ENCODE data around the gene PLXNC1.

GRCh38 chr12:94260017-94260416 lies 111.6 kb downstream of the PLXNC1 start:
- TF ChIP-seq CTCF (conservative IDR thresholded peaks at IDR 0.05 in 1 of 2, IDR thresholded peaks at IDR 0.05 in 1 of 2; ENCODE audit: low read depth in 1 of 2, low read length in 2 of 2), result no peak
- no peak for TF ChIP-seq EZH2 (IDR thresholded peaks at IDR 0.05; ENCODE audit: low read length, missing control alignments)

Measured in fibroblast of lung (primary cell).